OCI-M1 (cell line): Measurements from ENCODE around the gene IL33.

Experiments
- DNase-seq: peaks from one replicate; lab custom pipeline; 2025; lab: John Stamatoyannopoulos, UW

Gene IL33

GRCh38 chr9:6216951-6217350 is 1.3 kb downstream of the IL33 start:
- no peak for DNase-seq

- no peak for DNase-seq
Observed at GRCh38 chr9:6218099-6218502, 2.5 kb downstream of the IL33 start.

GRCh38 chr9:6219040-6219439 is 3.4 kb downstream of the IL33 start:
- no peak for DNase-seq

- DNase-seq, result no peak
Observed at GRCh38 chr9:6219981-6220380, 4.4 kb downstream of the IL33 start.

- DNase-seq, result no peak
Observed at GRCh38 chr9:6224393-6225154, 9.0 kb downstream of the IL33 start.

- peak; percentile 97 for DNase-seq
Observed at GRCh38 chr9:6226696-6227095, 11.1 kb downstream of the IL33 start.

- DNase-seq, result no peak
Observed at GRCh38 chr9:6229186-6229585, 13.6 kb downstream of the IL33 start.

GRCh38 chr9:6229619-6230018 is 14.0 kb downstream of the IL33 start:
- no peak for DNase-seq

- DNase-seq, result peak; percentile 99
Observed at GRCh38 chr9:6230037-6230780, 14.6 kb downstream of the IL33 start.

- DNase-seq, result no peak
Observed at GRCh38 chr9:6232336-6232945, 16.8 kb downstream of the IL33 start.

- DNase-seq, result no peak
Observed at GRCh38 chr9:6234014-6234413, 18.4 kb downstream of the IL33 start.

- no peak for DNase-seq
Observed at GRCh38 chr9:6237267-6237666, 21.7 kb downstream of the IL33 start.

GRCh38 chr9:6239048-6239461 is 23.4 kb downstream of the IL33 start:
- DNase-seq, result peak; percentile 91

GRCh38 chr9:6239694-6240093 is 24.1 kb downstream of the IL33 start:
- no peak for DNase-seq

GRCh38 chr9:6243746-6244145 is 28.1 kb downstream of the IL33 start:
- no peak for DNase-seq

GRCh38 chr9:6247266-6247665 is 31.7 kb downstream of the IL33 start:
- no peak for DNase-seq

- DNase-seq, result no peak
Observed at GRCh38 chr9:6268826-6269397, 53.3 kb downstream of the IL33 start.

- no peak for DNase-seq
Observed at GRCh38 chr9:6270896-6271295, 55.3 kb downstream of the IL33 start.

- DNase-seq, result no peak
Observed at GRCh38 chr9:6271508-6272228, 56.1 kb downstream of the IL33 start.

GRCh38 chr9:6272229-6272598 is 56.6 kb downstream of the IL33 start:
- DNase-seq, result no peak

- DNase-seq, result no peak
Observed at GRCh38 chr9:6277417-6277816, 61.8 kb downstream of the IL33 start.

- no peak for DNase-seq
Observed at GRCh38 chr9:6301858-6302257, 86.3 kb downstream of the IL33 start.
